ENCODE data around the gene MEG3.

MEG3 gene
- 0 reads per million in 2 donors for total RNA-seq

- no peak for DNase-seq
Observed at GRCh38 chr14:100825713-100826331, at the start of gene MEG3. Gene MEG3 (plus strand): TSS chr14:100826118.

DNA sequence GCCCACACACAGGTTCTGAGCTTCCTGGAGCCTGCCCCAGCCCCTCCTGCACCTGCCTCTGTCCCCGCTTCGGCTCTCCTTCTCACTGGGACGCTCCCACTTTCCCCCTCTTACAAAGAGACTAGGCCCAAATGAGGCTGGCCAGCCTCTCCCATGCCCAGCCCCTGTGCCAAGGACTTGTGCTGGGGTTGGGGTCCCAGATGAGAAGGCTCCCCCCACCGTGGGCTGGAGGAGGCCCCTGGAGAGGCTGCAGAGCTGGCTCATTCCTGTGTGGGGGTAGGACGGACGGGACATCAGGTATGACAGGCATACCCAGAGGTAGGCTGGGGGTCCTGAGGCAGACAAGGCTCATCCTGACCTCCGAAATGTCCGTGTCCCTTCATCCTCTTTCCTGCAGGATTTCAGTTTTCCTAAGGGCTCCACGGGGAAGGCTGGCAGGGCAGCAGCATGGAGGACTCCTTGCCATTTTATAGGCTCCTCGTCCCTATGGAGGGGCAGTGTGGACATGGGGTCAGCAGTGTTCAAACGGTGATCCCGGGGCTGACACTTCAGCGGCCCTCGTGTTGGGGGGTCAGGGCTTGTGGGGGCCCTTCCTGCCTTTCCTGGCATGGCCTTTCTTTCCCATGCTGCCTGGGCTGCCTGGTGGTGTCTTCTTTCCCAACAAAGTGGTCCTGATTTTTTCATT lies 49.1 kb upstream of the MEG3 start:
- no peak for DNase-seq

DNA sequence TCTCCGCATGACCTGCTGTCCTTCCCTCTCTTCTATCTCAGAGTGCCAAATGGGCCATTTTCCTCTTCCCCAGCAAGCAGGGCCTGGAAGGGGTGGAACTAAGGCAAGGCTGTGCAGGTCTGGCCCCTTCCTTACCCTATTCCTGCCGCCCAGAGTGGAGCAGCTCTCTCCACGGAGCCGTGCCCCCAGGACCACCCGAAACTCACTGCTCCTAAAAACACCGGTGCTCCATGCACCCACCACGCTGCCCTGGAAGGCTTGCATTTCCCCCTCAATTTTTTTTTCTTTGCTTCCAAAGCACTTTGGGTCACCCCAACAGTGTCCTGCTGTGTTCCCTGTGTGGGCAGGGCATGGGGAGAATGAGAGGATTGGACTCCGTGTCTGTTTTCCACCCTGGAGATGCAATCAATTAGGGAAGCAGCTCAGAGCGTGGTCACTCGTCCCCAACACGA lies 48.5 kb upstream of the MEG3 start:
- DNase-seq = no peak

GRCh38 chr14:100777818-100778525 lies 47.9 kb upstream of the MEG3 start:
- no peak for DNase-seq

- DNase-seq = no peak
Observed at GRCh38 chr14:100778526-100778882, 47.4 kb upstream of the MEG3 start.

GRCh38 chr14:100778951-100779690 lies 46.8 kb upstream of the MEG3 start:
- no peak for DNase-seq

- DNase-seq = no peak
Observed at GRCh38 chr14:100779691-100780080, 46.2 kb upstream of the MEG3 start.

- DNase-seq = no peak
Observed at GRCh38 chr14:100780246-100780645, 45.7 kb upstream of the MEG3 start.

DNA sequence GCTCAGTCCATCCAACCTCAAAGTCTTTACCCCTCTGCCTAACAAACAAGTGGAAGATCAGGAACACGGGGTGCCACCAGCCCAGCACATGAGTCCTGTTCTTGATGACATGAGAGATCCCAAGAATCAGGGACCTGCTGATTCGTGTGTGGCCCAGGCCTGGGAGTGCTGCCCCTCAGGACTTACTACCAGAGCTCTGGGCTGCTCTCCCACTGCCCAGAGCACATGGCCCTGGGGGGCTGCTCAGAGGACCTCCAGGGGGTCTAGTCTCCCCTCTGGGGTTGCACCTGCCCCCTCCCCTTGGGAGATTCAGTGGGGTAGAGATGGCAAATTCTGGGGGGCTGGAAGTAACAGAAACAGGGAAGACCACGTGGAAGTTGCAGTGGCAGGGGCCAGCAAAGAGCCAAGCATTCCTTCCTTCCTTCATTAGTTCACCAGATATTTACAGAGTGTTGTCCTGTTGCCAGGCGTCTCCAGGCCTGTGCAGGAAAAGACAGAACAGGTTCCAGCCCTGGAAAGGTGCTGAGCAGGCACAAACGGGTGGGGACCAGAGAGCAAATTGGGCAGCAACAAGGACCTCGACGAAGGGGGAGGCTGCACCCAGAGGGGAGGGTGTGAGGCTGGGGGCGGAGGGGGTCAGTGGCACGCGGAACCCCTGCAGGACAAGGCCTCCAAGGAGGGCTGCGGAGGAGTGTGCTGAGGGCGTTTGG lies 45.1 kb upstream of the MEG3 start:
- no peak for DNase-seq

- no peak for DNase-seq
Observed at GRCh38 chr14:100781952-100782351, 44.0 kb upstream of the MEG3 start.

DNA sequence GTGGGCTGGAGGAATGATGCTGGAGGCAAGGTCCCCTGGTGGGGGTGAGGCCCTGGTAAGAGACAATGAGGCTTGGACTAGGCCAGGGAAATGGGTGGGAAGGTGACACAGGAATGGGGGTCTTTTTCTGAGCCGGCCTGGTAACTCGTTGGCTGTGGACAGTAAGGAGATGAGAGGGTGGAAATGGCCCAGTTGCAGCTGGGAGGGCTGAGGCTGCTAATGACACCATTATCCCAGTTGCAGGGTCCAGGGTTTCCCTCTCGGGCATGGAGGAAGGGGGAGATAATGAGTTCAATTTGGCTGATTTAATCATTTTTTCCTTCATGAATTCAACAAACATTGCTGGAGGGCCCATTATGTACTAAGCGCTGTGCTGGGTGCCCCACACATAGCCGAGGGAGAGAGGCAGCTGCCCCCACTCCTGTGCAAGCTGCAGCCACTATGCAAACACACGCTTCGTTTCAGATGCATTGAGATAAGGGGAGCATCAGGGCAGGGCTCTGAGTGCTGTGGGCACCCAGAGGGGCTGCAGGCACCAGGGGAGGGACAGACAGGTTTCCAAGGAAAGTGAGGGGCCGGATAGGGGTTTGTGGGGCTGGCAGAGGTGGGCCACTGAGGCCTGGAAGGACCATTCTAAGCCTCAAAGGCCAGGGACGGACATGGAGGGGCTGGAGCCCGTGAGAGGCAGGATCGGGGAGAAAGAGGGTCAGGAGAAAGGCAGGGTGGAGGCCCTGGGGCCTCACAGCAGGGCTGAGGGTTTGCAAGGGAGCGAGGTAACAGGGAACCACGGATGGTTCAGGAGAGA lies 43.2 kb upstream of the MEG3 start:
- no peak for DNase-seq

DNA sequence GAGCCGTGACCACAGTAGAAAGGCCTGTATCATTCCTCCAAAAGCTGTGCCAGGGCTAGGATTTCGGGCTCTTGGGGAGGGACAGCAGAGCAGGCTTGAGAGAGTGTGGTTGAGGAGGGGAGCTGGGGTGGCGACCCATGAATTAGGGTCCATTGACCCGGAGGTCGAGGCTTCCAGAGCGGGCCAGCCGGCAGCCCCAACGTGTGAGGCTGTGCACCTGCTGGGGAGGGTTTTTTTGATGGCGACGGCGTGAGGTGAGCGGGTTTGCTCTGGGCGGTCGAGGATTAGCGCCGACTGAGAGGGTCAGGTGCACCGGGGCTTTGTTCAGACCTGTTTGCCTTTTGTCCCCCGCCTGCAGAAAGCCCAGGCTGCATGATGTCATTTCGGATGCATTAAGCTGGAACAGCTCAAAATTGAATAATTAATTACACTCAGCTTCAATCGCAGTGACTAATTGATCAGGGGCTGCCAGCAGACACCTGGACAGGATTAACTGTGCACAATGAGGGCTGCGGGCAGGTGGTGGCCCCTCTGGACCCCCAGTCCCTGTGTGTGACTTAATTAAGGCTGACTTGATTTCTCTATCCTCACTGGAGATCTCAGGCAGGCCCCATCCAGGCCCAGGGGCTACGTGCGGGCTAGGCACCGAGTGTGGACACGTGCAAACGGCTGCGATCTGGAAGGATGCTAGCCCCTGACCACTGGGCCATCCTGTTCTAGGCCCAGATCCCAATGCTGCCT lies 42.1 kb upstream of the MEG3 start:
- DNase-seq = no peak

- no peak for DNase-seq
Observed at GRCh38 chr14:100784523-100785337, 41.2 kb upstream of the MEG3 start.

GRCh38 chr14:100785338-100785615 lies 40.6 kb upstream of the MEG3 start:
- DNase-seq = no peak

DNA sequence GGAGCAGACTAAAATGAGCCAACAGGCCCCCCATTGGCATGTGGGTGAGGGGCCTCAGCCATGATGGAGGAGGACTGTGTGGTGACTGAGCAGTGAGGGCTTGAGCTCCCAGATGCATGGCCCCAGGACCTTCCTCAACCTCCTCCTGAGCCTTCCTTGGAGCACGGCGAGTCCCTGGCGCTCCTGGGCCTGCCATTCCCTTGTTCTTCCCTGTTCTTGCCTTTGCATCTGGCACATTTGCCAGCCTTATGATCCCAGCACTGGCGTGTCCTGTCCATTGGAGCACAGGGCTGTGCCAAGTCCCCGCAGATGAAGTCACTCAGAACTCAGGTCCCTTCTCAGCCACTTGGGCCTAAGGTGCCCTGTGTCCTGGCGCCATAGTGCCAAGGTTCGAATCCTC lies 40.3 kb upstream of the MEG3 start:
- DNase-seq = no peak

GRCh38 chr14:100786131-100786530 lies 39.8 kb upstream of the MEG3 start:
- DNase-seq = no peak

GRCh38 chr14:100786576-100787219 lies 39.2 kb upstream of the MEG3 start:
- DNase-seq = no peak

DNA sequence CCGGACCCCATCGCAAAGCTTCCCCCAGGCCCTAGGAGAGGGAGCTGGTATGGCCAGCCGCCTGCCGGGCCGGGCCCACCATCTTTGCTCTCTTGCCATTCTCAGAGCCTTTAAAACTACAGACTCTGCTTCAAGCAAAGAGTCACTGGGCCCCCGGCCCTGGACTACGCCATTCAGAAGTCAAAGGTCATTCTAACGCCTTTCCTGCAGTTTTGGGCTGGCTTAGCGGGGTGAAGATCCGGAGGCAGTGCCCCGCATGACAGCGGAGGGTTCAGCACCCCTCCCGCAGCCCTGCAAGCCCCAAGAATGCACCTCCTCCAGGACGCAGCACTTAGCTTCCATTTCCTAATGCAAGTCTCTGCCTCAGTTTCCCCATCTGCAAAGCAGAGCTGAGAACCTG lies 38.3 kb upstream of the MEG3 start:
- no peak for DNase-seq

DNA sequence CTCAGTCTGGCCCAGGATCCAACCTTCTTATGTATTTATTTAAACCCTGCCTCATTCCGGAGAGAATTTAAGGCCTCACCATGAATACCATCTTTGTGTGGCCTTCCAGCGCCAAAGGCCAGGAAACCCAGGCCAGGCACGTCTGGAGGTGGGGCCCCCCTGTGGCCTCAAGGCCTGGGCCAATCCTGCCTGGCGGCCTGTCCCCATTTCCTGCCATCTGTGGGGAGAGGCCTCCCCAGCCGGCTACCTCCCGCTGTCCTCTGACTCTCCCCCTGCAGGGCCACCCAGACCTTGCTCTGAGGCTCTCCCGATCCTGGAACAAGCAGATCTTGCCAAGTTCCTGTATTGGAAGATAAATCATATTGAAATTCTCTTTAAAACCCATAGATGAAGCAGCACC lies 37.4 kb upstream of the MEG3 start:
- no peak for DNase-seq

DNA sequence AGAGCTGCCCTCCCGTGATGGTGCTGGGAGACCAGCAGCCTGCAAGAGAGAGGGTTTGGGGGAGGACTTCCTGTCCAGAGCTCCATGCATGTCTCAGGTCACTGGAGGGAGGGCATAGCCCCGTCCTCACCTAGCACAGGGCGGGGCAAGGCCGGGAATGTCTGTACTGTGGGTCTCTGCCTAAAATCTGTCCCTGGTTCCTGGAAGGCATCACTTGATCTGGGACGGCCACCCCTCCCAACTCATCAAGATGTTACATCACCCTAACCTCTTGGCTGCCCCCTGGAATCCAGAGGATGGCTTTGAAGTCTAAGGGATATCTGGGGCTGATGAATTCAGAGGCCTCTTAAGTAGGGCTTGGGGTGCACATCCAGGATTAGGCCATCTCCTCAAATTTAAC lies 37.0 kb upstream of the MEG3 start:
- no peak for DNase-seq

Measured in T-helper 9 cell (primary cell).